Ovary (tissue), 9 donors: Measurements from ENCODE around the gene TIAL1. TPM values are rescaled to one million over a fixed set of nuclear protein-coding genes. Genes with fewer than 3 reads are reported as not detected.
A peak's percentile ranks its signal among the peaks of the same experiment; 100 is the strongest.

Experiments
- DNase-seq, 5 donors: peaks; one replicate each; pipeline ENCODE4 v3.0.0-alpha.2; 2019 to 2020
- H3K27ac ChIP-seq, 2 donors: fragments of 200-600 bp; one replicate each; pipeline versions ENCODE4 v1.5.1 to v1.8.0; 2019 to 2022
- H3K27me3 ChIP-seq: fragments of 200-600 bp; one replicate; pipeline ENCODE4 v1.8.0; 2022
- H3K36me3 ChIP-seq: fragments of 200-600 bp; sonication (generic); one replicate; pipeline ENCODE4 v1.5.1; 2019
- H3K4me1 ChIP-seq: one replicate; pipeline ENCODE4 v1.8.1; 2013; ENCODE audit warnings: mild to moderate bottlenecking, moderate library complexity; ENCODE audit not compliant: insufficient read depth
- H3K4me3 ChIP-seq: fragments of 200-600 bp; sonication (generic); one replicate; pipeline ENCODE4 v1.5.1; 2017
- H3K9me3 ChIP-seq, 2 donors: fragments of 200-600 bp in 1 of 2; sonication (generic) in 1 of 2; one replicate each; pipeline versions ENCODE4 v1.5.1 to v1.8.1; 2013 to 2019; ENCODE audit warnings: mild to moderate bottlenecking in 1 of 2, moderate library complexity in 1 of 2
- EP300 ChIP-seq: sonication (generic); formaldehyde crosslinking; IDR thresholded peaks from one replicate; pipeline ENCODE4 v1.6.1; 2017; ENCODE audit warnings: antibody characterized with exemption
- POLR2A ChIP-seq: fragments of 450-650 bp; IDR thresholded peaks from one replicate; pipeline ENCODE4 v1.6.1; 2017; ENCODE audit warnings: antibody characterized with exemption, mild to moderate bottlenecking, moderate library complexity
- WGBS, 3 donors: extraction: QIAGEN DNeasy Blood & Tissue Kit in 1 of 3; methylation state at CpG; one replicate each; pipeline versions ENCODE4 v1.1.5 to v1.1.7; 2013 to 2017; 5-methylcytosine and 5-hydroxymethylcytosine counted together
- intact Hi-C, 4 donors: fragments of 100-400 bp; cut with DNase I; formaldehyde crosslinking; loops; one replicate each; pipeline versions ENCODE4 v1.11.0 to v1.15.1; 2022 to 2023
- polyA plus RNA-seq, 2 donors: library from polyadenylated mRNA; stranded (reverse); fragments of 200-250 nt in 1 of 2; fragments of 350-450 nt in 1 of 2; fragmentation: Illumina TruSeq in 1 of 2; extraction: RNeasy Lipid Tissue Mini Kit (QIAGEN cat#74804) in 1 of 2; gene quantifications; one replicate each; pipeline ENCODE4 v1.2.3, GENCODE V29; 2013 to 2014
- total RNA-seq, 7 donors: library from RNA; depleted of rRNA in 2 of 7; stranded (reverse); fragments of >200 nt in 2 of 7; fragmentation: NEBNext Ultra II Directional in 3 of 7; extraction: Animal tissue kit (Norgen Biotek cat#: 25700) in 3 of 7; gene quantifications; one replicate each; pipeline versions ENCODE4 v1.1.0 to v1.2.4, GENCODE V29; 2016 to 2023
- TF ChIP-seq, protein P1 (sequence below), 3 donors: fragments of 450-650 bp in 2 of 3; fragments of 200-600 bp in 1 of 3; IDR thresholded peaks; one replicate each; pipeline versions ENCODE4 v1.5.1 to v1.8.0; 2016 to 2022; ENCODE audit warnings: antibody characterized with exemption in 3 of 3, mild to moderate bottlenecking in 1 of 3
- donor health status: DM: no; HTN: no; CAD: no; lungs with moderate emphysema.
- donor health status: DM: no; HTN: no; CAD: no.
- donor health status: Bipolar disorder and iron deficiency.
- donor health status: DM: yes; HTN: yes; CAD: no.
- donor health status: DM: no; HTN: no; CAD: no.
- donor health status: DM: yes; HTN: yes; CAD: no.

TIAL1 gene
- total and polyA plus RNA-seq, 9 donors, result 48.2 to 113 (median 99.5) TPM

DNA sequence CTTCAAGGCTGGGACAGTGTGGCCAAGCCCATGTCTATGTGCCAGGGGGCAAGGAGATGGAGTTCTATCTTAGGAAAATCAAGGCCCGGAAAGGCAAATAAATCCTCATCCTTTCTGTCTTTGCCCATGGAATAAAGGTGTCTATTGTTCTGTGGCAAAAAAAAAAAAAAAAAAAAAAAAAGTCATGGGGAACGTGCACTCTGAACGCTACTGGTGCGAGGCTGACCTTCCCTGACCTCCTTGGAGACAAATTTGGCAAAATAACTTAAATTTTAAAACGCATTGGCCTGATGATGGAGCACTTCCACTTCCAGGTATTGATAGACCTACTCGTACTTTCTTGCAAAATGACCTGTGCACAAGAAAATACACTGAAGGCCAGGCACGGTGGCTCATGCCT lies 42.2 kb upstream of the TIAL1 start:
- Histone ChIP-seq H3K4me1 (no peaks in the 10 kb centered on the region), H3K9me3 (no peaks in the 10 kb centered on the region), H3K27ac (no peak overlapping the region), H3K36me3 (no peaks in the 10 kb centered on the region), H3K27me3 (no peaks in the 10 kb centered on the region), H3K4me3 (no peak overlapping the region)
- TF ChIP-seq EP300 (no peak), POLR2A (no peak)
- TF ChIP-seq, protein P1, sequence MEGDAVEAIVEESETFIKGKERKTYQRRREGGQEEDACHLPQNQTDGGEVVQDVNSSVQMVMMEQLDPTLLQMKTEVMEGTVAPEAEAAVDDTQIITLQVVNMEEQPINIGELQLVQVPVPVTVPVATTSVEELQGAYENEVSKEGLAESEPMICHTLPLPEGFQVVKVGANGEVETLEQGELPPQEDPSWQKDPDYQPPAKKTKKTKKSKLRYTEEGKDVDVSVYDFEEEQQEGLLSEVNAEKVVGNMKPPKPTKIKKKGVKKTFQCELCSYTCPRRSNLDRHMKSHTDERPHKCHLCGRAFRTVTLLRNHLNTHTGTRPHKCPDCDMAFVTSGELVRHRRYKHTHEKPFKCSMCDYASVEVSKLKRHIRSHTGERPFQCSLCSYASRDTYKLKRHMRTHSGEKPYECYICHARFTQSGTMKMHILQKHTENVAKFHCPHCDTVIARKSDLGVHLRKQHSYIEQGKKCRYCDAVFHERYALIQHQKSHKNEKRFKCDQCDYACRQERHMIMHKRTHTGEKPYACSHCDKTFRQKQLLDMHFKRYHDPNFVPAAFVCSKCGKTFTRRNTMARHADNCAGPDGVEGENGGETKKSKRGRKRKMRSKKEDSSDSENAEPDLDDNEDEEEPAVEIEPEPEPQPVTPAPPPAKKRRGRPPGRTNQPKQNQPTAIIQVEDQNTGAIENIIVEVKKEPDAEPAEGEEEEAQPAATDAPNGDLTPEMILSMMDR (IDR thresholded peaks at IDR 0.05), result no peak
- WGBS, 3 donors, result 66 to 80% (median 76%) methylated on average over 7 of the region's 7 CpGs
- intact Hi-C loops, result no loop called here
- DNase-seq, result no peak

DNA sequence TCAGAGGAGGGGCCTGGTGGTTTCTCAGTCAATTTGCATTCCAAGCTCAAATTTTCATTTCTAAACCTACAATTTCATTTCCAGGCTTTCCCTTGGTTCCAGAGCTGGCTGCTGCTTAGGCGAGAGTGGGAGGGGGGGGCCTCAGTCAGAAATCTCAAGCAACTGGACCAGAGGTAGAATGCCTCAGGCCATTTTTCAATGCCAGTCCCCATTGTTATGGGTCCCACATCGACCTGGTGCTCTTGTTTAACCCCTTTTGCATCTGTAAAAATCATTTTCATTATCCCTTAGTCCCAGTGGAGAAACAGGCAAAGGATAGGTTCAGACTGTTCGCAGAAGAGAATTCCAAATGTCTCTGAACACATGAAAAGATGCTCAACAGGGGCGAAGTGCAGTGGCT lies 40.9 kb upstream of the TIAL1 start:
- Histone ChIP-seq H3K4me1 (no peaks in the 10 kb centered on the region), H3K9me3 (no peaks in the 10 kb centered on the region), H3K27me3 (no peaks in the 10 kb centered on the region), H3K36me3 (no peaks in the 10 kb centered on the region), H3K27ac (no peak overlapping the region), H3K4me3 (no peak overlapping the region)
- 72 to 82% (median 74%) methylated on average over 4 of the region's 4 CpGs for WGBS, 3 donors
- TF ChIP-seq EP300 (no peak), POLR2A (no peak)
- TF ChIP-seq, protein P1 (IDR thresholded peaks at IDR 0.05), result no peak
- DNase-seq, result no peak
- intact Hi-C loops, result no loop called here

DNA sequence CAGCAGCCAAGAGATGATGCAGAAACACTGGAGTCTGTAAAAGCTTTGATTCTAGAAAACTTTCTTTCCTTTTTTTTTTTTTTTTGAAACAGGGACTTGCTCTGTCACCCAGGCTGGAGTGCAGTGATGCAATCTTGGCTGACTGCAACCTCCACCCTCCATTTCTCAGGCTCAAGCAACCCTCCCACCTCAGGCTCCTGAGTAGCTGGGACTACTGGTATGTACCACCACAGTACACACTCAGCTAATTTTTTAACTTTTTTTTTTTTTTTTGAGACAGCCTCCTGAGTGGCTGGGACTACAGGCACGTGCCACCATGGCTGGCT lies 37.4 kb upstream of the TIAL1 start:
- DNase-seq, result peak in 1 of 5 donors; percentile 38
- Histone ChIP-seq H3K36me3 (no peaks in the 10 kb centered on the region), H3K4me1 (no peaks in the 10 kb centered on the region), H3K9me3 (no peaks in the 10 kb centered on the region), H3K27me3 (no peaks in the 10 kb centered on the region), H3K4me3 (no peak overlapping the region), H3K27ac (no peak overlapping the region)
- TF ChIP-seq POLR2A (no peak), EP300 (no peak)
- TF ChIP-seq, protein P1 (IDR thresholded peaks at IDR 0.05), result no peak
- intact Hi-C loops, result no loop called here
- WGBS, 3 donors, result 13 to 27% (median 26%) methylated on average over 1 of the region's 1 CpG

DNA sequence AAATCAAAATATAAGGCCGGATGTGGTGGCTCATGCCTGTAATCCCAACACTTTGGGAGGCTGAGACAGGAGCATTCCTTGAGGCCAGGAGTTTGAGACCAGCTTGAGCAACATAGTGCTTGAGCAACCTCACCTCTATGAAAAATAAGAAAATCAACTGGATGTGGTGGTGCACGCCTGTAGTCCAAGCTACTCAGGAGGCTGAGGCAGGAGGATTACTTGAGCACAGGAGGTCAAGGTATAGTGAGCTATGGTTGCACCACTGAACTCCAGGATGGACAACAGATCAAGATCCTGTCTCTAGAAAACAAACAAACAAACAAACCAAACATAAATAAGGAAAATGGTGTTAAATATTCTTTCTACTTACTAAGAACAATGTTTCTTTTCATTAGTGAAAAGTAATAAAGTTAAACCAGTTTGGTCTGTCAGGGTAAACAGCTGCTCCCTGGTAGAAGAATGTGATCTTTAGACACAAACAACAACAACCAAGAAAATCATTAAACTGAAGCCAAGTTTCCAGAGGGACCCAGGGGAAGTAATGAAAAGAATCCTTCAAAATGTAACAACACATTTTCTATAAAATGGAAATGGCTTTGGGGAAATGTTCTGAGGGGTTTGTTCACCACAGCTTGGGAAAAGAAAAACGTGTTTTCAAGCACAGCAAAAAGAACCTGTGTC lies 36.9 kb upstream of the TIAL1 start:
- intact Hi-C loops, result loop anchor here in 1 of 4 donors (2.0 kb wide), 1 partner anchor 61 kb away; no protein-coding TSS in a partner anchor
- Histone ChIP-seq H3K4me1 (no peaks in the 10 kb centered on the region), H3K4me3 (no peak overlapping the region), H3K27me3 (no peaks in the 10 kb centered on the region), H3K27ac (no peak overlapping the region), H3K36me3 (no peaks in the 10 kb centered on the region), H3K9me3 (no peaks in the 10 kb centered on the region)
- no peak for DNase-seq
- 64 to 65% (median 65%) methylated on average over 3 of the region's 3 CpGs for WGBS, 3 donors
- TF ChIP-seq POLR2A (no peak), EP300 (no peak)
- TF ChIP-seq, protein P1 (IDR thresholded peaks at IDR 0.05), result no peak
